ENCODE results near the gene RAPGEF6. TPM values are rescaled to one million over a fixed set of nuclear protein-coding genes. Genes with fewer than 3 reads are reported as not detected.

RAPGEF6 gene
- total RNA-seq, 4 donors from 2014 or later, result 16.7 to 104 (median 22.6) TPM

DNA sequence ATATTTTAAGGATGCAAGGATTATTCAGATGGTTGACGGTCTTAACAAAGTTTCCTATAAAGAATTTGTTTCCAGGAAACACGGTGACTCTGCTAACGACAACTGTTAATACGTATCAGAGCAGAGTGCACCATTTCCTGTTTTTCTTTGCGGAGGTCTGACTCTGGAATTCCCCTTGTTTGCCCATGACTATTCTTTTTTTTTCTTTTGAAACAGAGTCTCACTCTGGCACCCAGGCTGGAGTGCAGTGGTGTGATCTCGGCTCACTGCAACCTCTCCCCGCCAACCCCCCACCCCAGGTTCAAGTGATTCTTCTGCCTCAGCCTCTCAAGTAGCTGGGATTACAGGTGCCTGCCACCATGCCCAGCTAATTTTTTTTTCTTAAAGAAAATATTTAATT is 255.3 kb downstream of the RAPGEF6 start:
- TF ChIP-seq, protein P1, sequence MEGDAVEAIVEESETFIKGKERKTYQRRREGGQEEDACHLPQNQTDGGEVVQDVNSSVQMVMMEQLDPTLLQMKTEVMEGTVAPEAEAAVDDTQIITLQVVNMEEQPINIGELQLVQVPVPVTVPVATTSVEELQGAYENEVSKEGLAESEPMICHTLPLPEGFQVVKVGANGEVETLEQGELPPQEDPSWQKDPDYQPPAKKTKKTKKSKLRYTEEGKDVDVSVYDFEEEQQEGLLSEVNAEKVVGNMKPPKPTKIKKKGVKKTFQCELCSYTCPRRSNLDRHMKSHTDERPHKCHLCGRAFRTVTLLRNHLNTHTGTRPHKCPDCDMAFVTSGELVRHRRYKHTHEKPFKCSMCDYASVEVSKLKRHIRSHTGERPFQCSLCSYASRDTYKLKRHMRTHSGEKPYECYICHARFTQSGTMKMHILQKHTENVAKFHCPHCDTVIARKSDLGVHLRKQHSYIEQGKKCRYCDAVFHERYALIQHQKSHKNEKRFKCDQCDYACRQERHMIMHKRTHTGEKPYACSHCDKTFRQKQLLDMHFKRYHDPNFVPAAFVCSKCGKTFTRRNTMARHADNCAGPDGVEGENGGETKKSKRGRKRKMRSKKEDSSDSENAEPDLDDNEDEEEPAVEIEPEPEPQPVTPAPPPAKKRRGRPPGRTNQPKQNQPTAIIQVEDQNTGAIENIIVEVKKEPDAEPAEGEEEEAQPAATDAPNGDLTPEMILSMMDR (IDR thresholded peaks at IDR 0.05), result no peak
- no peak for TF ChIP-seq POLR2A (IDR thresholded peaks at IDR 0.05)
- no peaks in the 10 kb centered on the region for H3K36me3 ChIP-seq
- no peak overlapping the region for H3K4me3 ChIP-seq
- no peaks in the 10 kb centered on the region for H3K9me3 ChIP-seq
- H3K4me1 ChIP-seq, result peaks cover 0 to 52% (median 18%) of the 10 kb centered on the region in 4 donors
- H3K27ac ChIP-seq, result peak overlapping the region; percentile 72 to 85 (median 76)
- H3K27me3 ChIP-seq, result no peaks in the 10 kb centered on the region
- peak in 2 of 3 donors; percentile 54 to 70 for DNase-seq

DNA sequence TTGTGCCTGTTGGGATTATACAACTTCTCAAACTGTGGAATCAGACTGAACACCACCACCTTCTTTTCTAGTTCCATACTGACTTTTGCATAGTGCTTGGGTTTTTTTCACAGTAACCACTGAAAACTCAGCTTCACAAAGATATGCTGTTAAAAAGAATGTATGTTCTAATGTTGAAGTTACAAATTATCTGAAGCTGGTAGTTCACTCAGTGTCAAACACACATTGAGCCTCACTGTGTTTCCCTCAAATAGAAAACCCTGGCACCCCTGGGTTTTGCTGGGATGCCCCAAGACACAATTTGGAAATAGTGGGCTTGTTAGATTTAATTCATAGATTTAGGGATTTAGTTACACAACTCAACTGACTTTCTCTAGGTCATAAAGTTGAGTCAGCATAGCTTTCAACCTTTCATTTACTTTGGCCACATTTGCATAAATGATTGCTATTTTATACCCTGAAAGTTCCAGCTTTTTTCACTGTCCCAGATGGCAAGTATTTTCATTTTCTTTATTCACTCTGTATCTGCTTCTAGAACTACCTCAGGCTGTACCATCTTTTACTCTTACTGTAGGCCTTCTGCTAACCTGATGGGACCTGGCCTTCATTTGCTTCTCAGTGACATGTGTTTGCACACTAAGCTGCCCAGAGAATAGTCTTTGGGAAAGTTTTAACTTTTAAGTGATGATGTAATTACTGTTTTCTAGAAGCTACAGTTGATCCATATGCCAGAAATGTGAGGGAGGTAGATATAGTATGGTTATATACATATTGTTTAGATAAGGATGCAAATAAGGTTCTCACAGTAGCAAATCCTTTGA is 256.1 kb downstream of the RAPGEF6 start:
- H3K27ac ChIP-seq, result peak overlapping the region; percentile 72 to 85 (median 76)
- no peaks in the 10 kb centered on the region for H3K9me3 ChIP-seq
- no peaks in the 10 kb centered on the region for H3K36me3 ChIP-seq
- TF ChIP-seq POLR2A (IDR thresholded peaks at IDR 0.05), result no peak
- TF ChIP-seq, protein P1 (IDR thresholded peaks at IDR 0.05), result no peak
- H3K27me3 ChIP-seq, result no peaks in the 10 kb centered on the region
- no peak overlapping the region for H3K4me3 ChIP-seq
- no peak for DNase-seq
- peaks cover 0 to 59% (median 21%) of the 10 kb centered on the region in 4 donors for H3K4me1 ChIP-seq

DNA sequence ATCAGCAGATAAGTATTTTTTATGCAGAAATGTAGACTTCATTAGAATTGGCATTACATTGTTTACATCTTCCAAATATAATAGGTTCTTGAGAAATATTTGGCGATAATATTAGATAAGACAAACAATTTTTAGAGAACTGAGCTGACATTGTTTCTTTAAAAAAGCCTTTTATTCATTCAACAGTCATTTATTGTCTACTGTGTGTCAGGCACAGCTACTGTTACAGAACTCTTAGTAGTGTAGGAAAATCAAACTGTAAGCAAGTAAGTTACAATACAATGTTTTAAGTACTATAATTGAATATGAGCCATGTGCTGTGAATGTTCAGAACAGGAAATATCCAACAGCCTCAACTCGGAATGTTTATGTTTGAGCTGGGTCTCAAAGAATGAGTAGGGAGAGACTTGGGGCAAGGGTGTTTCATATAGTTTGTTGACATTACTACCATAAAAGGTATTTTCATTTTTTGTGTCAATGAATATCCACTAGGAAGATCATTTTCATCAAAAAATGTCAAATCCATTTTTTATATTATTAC is 257.2 kb downstream of the RAPGEF6 start:
- Histone ChIP-seq H3K27ac (peak overlapping the region in 3 of 4 donors; percentile 73 to 85 (median 79)), H3K27me3 (no peaks in the 10 kb centered on the region), H3K9me3 (no peaks in the 10 kb centered on the region), H3K36me3 (no peaks in the 10 kb centered on the region), H3K4me1 (peaks cover 0 to 64% (median 21%) of the 10 kb centered on the region in 4 donors), H3K4me3 (no peak overlapping the region)
- TF ChIP-seq, protein P1 (IDR thresholded peaks at IDR 0.05), result no peak
- no peak for TF ChIP-seq POLR2A (IDR thresholded peaks at IDR 0.05)
- no peak for DNase-seq

DNA sequence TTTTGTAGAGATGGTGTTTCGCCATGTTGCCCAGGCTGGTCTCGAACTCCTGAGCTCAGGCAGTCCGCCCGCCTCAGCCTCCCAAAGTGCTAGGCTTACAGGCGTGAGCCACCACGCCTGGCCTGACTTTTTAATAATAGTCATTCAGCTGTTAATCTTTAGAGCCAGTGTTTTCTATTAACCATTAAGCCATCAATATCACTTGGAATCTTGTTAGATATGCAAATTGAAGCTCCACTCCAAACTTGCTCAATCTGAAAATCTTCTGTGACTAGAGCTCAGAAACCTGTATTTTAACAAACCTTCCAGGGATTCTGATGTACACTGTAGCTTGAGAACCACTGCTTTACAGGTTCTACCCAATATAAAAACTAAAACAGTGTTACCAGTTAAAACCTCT is 257.7 kb downstream of the RAPGEF6 start:
- H3K27ac ChIP-seq, result peak overlapping the region in 2 of 4 donors; percentile 79 to 85
- H3K36me3 ChIP-seq, result no peaks in the 10 kb centered on the region
- peaks cover 0 to 69% (median 21%) of the 10 kb centered on the region in 4 donors for H3K4me1 ChIP-seq
- H3K27me3 ChIP-seq, result no peaks in the 10 kb centered on the region
- TF ChIP-seq, protein P1 (IDR thresholded peaks at IDR 0.05), result no peak
- no peak for TF ChIP-seq POLR2A (IDR thresholded peaks at IDR 0.05)
- H3K9me3 ChIP-seq, result no peaks in the 10 kb centered on the region
- no peak overlapping the region for H3K4me3 ChIP-seq
- no peak for DNase-seq

DNA sequence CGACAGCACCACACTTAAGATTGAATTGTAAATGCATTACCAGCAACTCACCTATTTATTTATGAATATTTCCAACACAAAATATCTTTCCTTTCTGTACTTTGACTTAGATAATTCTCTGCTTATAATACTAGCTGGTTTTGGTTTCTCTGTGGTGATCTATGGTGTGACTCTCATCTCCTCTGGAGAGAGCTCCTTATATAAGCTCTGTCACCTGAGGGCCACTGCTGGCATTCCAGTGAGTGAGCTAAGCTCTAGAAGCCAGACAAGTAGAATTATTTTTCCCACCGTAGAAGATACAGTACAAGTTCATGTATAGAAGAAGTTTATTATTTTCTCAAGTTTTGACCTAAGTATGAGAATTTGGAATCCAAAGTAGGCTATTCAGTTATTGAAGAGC is 259.7 kb downstream of the RAPGEF6 start:
- DNase-seq, result no peak
- Histone ChIP-seq H3K9me3 (no peaks in the 10 kb centered on the region), H3K4me1 (peaks cover 0 to 52% (median 12%) of the 10 kb centered on the region in 4 donors), H3K27ac (peak overlapping the region in 2 of 4 donors; percentile 39 to 85), H3K27me3 (no peaks in the 10 kb centered on the region), H3K4me3 (no peak overlapping the region), H3K36me3 (no peaks in the 10 kb centered on the region)
- no peak for TF ChIP-seq POLR2A (IDR thresholded peaks at IDR 0.05)
- TF ChIP-seq, protein P1 (IDR thresholded peaks at IDR 0.05), result no peak

Small RNAs within 50 kb of the gene (small RNA-seq; reads per million reads assigned to genes)
- 0 reads per million in 2 donors for gene RF02271

Other genes starting within 250 kb of the RAPGEF6 start
- 10 to 100 TPM; 36.9 to 49.5 (median 46.1) TPM for gene FNIP1, start 161.8 kb upstream of the RAPGEF6 start, total RNA-seq